ENCODE data around the gene MORC3. TPM values are rescaled to one million over a fixed set of nuclear protein-coding genes. Genes with fewer than 3 reads are reported as not detected.

MORC3 gene
- total RNA-seq, 2 donors from 2014 or later: 16.9 to 46.1 TPM

DNA sequence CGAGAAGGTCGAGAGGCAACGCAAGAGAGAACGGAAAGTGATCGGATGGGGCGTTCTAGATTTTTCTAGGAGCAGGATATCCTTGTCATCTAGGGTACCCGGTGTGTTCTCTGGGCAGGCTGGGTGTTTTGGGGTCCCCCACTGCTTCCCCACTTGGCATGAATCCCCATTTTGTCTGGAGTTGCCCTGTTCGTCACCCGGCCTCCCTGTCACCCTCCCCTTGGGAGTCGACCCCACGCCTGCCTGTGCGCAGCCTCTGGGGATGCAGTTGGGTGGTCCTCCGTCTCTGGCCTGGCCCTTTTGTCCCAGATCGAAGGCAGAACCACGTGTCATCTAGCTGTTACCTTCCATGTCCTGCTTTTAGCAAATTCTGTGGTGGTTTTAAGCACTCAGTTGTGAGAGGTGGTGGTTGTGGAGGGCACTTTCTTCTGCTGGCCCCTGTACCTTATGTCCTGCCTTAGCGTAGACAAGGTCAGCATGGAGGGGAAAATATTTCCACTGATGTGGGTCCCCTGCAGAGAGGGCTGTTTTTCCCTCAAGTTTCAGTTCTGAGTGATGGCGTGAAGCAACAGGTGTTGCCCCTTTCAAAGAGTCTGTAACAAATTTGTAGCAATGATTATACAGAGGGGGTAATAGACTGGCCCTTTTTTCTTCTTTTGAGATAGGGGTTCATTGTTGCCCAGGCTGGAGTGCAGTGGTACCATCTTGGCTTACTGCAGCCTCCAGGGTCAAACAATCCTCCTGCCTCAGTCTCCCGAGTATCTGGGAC is 100.8 kb downstream of the MORC3 start:
- no peaks in the 10 kb centered on the region for H3K27me3 ChIP-seq
- intact Hi-C loops (cut with DNase I): loop anchor here (5.0 kb wide), 1 partner anchor 172 kb away; no protein-coding TSS in a partner anchor
- no peak overlapping the region for H3K27ac ChIP-seq
- H3K4me1 ChIP-seq: peaks cover 15% of the 10 kb centered on the region
- 77 to 89% methylated on average over 12 to 18 of the region's 18 CpGs for WGBS, 2 donors
- H3K4me3 ChIP-seq: no peak overlapping the region
- DNase-seq (no peak), ATAC-seq (no peak)
- TF ChIP-seq POLR2A (IDR thresholded peaks at IDR 0.05): no peak
- TF ChIP-seq, protein P1, sequence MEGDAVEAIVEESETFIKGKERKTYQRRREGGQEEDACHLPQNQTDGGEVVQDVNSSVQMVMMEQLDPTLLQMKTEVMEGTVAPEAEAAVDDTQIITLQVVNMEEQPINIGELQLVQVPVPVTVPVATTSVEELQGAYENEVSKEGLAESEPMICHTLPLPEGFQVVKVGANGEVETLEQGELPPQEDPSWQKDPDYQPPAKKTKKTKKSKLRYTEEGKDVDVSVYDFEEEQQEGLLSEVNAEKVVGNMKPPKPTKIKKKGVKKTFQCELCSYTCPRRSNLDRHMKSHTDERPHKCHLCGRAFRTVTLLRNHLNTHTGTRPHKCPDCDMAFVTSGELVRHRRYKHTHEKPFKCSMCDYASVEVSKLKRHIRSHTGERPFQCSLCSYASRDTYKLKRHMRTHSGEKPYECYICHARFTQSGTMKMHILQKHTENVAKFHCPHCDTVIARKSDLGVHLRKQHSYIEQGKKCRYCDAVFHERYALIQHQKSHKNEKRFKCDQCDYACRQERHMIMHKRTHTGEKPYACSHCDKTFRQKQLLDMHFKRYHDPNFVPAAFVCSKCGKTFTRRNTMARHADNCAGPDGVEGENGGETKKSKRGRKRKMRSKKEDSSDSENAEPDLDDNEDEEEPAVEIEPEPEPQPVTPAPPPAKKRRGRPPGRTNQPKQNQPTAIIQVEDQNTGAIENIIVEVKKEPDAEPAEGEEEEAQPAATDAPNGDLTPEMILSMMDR (IDR thresholded peaks at IDR 0.05): no peak
- no peaks in the 10 kb centered on the region for H3K9me3 ChIP-seq
- H3K36me3 ChIP-seq (replicated peaks in 1 of 2; ENCODE audit: insufficient read depth in 1 of 2, low read depth in 2 of 2): no peaks in the 10 kb centered on the region

DNA sequence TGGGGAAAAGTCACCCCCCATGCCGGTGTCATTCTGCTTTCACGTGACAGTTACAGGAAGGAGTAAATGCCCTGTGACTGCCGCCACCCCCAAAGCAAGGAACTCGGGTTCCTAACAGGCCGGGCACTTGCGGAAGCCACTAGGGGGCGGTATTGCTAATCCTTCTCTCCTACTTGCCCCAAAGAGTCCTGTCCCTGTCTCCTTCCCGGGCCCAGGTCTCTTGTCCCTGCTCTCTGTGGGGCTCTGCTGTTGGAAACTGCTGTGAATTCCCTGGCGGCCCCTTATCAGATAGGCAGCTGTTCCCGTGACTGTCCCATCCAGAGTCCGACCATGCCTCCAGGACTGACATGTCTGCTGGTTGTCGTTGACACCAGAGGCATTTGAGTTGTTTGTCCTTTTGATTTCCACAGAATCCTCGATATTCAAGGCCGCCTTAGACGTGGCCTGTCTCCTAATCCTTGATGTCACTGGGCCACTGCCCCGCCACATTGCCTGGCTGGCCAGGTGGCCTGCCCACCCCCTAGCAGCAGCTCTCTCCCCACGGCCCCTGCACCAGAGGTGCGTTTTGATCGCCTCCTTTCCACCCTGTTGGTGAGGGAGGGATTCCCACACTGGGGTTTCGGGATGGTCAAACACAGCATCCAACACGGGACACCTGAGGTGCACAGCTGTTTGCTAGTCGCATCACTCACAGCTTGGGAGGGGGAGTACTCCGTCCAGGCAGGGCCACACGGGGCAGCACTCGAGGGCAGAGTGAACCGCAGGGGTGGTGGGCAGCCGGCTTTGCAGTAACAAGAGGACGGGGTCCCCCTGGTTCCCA is 102.5 kb downstream of the MORC3 start:
- TF ChIP-seq, protein P1 (IDR thresholded peaks at IDR 0.05): peak; percentile 39 to 58 (median 48)
- TF ChIP-seq POLR2A (IDR thresholded peaks at IDR 0.05): no peak
- no peaks in the 10 kb centered on the region for H3K36me3 ChIP-seq (replicated peaks in 1 of 2; ENCODE audit: insufficient read depth in 1 of 2, low read depth in 2 of 2)
- H3K4me1 ChIP-seq: peaks cover 15% of the 10 kb centered on the region
- H3K9me3 ChIP-seq: no peaks in the 10 kb centered on the region
- DNase-seq (peak; percentile 52 to 67 (median 60)), ATAC-seq (peak; percentile 21)
- no peak overlapping the region for H3K4me3 ChIP-seq
- intact Hi-C loops (cut with DNase I): loop anchor here (5.0 kb wide), 1 partner anchor 170 kb away; no protein-coding TSS in a partner anchor
- no peaks in the 10 kb centered on the region for H3K27me3 ChIP-seq
- 43 to 48% methylated on average over 20 to 28 of the region's 28 CpGs for WGBS, 2 donors
- no peak overlapping the region for H3K27ac ChIP-seq

DNA sequence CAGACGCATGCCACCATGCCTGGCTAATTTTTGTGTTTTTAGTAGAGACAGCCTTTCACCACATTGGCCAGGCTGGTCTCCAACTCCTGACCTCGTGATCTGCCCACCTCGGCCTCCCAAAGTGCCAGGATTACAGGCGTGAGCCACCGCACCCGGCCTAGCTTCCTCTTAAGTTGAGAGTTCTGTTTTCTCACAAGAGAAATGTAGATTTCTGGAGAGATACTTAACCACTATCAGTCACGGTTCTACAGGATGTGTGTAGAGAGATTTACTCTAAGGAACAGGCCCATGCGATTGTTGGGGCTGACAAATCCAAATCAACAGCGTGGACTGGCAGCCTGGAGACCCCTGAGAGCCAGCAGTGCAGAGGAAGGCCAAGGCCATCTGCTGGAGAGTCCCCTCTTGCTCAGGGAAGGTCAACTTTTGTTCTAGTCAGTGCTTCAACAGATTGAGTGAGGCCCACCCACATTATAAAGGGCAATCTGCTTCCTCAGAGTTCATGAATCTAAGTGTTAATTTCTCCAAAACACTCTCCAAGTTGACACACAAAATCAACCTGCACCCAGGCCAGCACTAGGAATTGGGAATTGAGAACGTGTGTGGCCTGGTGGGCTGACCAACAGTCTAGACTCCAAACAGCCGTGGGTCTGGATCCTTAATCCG is 103.9 kb downstream of the MORC3 start:
- H3K4me3 ChIP-seq: no peak overlapping the region
- 83 to 88% methylated on average over 12 of the region's 12 CpGs for WGBS, 2 donors
- DNase-seq: no peak
- no peaks in the 10 kb centered on the region for H3K27me3 ChIP-seq
- no peak overlapping the region for H3K27ac ChIP-seq
- no peak for ATAC-seq
- intact Hi-C loops (cut with DNase I): loop anchor here (5.0 kb wide), 1 partner anchor 168 kb away; no protein-coding TSS in a partner anchor
- TF ChIP-seq, protein P1 (IDR thresholded peaks at IDR 0.05): no peak
- TF ChIP-seq POLR2A (IDR thresholded peaks at IDR 0.05): no peak
- no peaks in the 10 kb centered on the region for H3K36me3 ChIP-seq (replicated peaks in 1 of 2; ENCODE audit: insufficient read depth in 1 of 2, low read depth in 2 of 2)
- H3K9me3 ChIP-seq: no peaks in the 10 kb centered on the region
- peaks cover 15% of the 10 kb centered on the region for H3K4me1 ChIP-seq

DNA sequence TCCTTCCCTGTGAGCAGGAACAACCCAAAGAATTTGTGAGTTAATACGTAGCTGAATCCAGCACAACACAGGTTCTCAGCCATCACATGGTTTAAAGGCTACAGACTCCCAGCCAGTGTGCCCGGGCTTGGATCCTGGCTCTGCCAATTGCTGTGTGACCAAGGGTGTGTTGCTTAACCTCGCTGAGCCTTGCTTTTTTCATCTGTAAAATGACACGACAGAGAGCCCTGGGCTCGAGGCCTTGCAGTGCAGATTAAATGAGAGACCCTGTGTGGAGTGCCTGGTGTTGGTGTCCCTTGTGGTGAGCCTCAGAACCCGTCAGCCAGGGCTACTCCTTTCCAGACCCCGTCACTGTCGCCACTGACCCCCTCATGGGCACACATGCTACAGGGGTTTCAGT is 104.6 kb downstream of the MORC3 start:
- intact Hi-C loops (cut with DNase I): loop anchor here (5.0 kb wide), 1 partner anchor 168 kb away; no protein-coding TSS in a partner anchor
- Histone ChIP-seq H3K27me3 (no peaks in the 10 kb centered on the region), H3K4me3 (no peak overlapping the region), H3K9me3 (no peaks in the 10 kb centered on the region), H3K36me3 (replicated peaks in 1 of 2; ENCODE audit: insufficient read depth in 1 of 2, low read depth in 2 of 2) (no peaks in the 10 kb centered on the region), H3K27ac (no peak overlapping the region), H3K4me1 (peaks cover 19% of the 10 kb centered on the region)
- WGBS, 2 donors: 77 to 85% methylated on average over 7 to 8 of the region's 8 CpGs
- no peak for ATAC-seq
- no peak for DNase-seq
- TF ChIP-seq POLR2A (IDR thresholded peaks at IDR 0.05): no peak
- TF ChIP-seq, protein P1 (IDR thresholded peaks at IDR 0.05): no peak

Data from body of pancreas (tissue), 4 donors.